ENCODE data around the gene ADAT1. TPM values are rescaled to one million over a fixed set of nuclear protein-coding genes. Genes with fewer than 3 reads are reported as not detected.

ADAT1 gene
- polyA plus RNA-seq, 4 donors, result 42.7 to 60.1 (median 56.5) TPM

DNA sequence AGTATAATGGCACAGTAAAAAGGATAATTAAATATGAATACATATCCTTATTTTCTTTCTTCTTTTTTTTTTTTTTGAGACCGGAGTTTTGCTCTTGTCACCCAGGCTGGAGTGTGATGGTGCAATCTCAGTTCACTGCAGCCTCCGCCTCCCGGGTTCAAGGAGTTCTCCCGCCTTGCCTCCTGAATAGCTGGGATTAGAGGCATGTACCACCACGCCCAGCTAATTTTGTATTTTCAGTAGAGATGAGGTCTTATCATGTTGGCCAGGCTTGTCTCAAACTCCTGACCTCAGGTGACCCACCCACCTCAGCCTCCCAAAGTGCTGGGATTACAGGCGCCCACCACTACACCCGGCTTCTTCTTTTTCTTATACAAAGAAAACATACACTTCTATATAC lies 44.9 kb downstream of the ADAT1 start:
- no peak for DNase-seq (ENCODE audit: low read depth in 4 of 4, low spot score in 2 of 4)

DNA sequence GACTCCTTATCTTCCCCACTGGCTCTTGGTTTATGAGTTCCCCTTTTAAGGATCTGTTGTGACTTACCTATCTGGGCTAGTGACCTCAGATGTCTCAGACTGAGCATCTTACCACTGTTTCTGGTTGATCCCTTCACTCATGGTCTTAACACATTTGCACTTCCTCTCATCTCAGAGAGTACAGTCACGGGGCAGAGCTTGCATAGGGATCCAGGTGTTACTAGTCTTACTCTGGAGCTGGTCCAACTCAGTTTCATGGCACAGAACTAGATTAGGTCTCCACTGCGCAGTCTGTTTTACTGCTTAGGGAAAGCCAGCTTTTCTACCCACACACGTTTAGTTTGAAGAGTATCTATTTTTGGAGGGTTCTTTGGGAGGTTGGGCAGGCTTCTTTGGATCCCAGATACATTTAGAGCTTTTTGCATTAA lies 46.7 kb downstream of the ADAT1 start:
- DNase-seq (ENCODE audit: low read depth in 4 of 4, low spot score in 2 of 4), result no peak

DNA sequence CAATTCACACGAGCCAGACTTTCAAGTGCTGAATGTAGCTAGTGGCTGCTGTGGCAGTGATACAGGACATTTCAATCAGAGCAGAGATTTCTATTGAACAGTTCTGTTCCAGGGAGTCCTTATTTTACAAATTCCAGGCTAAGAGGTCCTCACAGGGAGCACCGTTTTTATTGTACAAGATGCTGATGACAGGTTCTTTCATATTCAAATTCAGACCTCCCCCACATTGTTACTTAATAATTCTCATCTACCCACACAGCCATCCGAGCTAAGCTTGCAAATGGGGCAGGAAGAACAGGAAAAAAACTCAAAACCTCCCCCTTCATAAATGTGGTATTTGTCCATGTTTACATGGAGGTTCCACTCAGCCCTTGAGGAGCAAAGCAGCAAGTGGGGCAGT lies 47.1 kb downstream of the ADAT1 start:
- no peak for DNase-seq (ENCODE audit: low read depth in 4 of 4, low spot score in 2 of 4)

DNA sequence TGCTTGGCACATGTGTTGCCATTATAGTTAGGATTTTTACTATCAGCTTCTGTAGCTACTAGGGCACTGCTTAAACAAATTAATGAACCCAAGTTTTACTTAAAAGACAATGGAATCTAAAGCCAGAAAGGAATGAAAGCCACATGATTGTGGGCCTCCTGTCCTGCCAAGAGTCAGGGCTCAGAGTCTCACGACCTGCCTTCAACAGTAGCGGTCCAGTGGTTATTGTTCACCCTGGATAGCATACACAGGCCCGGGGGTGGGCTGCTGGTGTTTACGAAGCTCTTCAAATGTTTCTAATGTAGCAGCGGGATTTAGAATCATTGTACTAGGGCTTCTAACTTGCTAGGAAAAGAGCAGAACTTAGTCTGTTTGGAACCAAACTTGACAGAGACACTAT lies 49.1 kb downstream of the ADAT1 start:
- no peak for DNase-seq (ENCODE audit: low read depth in 4 of 4, low spot score in 2 of 4)

DNA sequence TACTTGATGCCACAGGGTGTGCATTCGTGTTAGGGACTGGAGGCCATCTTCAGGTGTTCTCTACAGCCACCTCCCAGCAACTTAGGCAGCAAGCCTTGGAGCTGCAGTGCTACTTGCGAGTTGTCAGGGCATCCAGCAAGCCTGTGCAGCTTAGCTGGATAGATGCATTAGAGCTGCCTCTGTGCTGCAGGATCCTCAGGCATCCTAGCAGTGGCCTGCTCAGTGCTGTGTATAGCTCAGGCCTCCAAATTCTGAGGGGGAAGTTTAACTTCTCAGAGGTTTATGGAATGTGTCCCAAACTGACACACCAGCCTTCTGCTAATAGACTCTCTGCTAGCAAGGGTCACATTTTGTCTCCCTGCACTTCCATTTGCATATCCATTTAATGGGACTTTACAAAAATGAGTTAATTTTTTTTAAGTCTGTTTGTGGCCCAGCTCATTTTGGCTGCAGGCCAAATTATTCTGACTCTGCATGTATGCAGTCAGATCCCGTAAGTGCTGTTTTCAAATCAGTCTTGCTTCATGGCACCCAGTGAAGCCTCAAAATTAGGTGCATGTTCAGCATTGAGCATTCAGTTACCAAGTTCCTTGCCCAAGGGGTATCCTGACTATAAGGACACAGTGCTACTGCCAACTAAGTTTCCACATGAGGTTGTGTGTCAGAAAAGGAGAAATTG lies 50.1 kb downstream of the ADAT1 start:
- no peak for DNase-seq (ENCODE audit: low read depth in 4 of 4, low spot score in 2 of 4)

DNA sequence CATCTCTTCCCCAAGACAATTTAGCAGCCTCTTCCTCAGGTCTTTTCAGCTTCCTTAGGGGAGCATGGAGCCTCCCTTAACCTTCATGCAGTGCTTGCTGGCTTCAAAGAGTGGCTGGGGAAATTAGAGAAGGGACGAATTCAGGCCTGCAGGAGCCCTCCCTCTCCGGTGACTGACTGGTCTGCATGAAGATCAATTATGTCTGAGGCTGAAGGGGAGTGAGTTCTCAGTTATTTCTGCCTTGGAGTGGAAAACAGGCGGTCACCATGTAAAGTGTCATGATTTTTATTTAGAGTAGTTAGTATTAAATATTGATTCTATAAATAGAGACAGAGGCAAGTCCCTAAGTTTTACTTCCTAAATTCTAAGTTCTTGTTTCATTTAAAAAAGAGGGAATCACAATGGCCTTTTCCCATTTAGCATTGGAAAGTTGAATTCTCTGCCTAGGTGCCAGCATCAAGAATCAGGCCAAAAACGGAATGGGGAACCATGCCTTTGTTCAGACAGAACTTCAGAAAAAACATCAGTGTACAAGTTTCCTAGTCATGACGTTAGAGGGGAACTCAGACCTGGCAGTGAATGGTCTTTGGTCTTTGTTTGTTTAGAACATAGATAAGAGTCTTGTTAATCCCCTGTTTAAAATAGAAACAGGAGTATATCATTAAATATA lies 52.5 kb downstream of the ADAT1 start:
- DNase-seq (ENCODE audit: low read depth in 4 of 4, low spot score in 2 of 4), result no peak

DNA sequence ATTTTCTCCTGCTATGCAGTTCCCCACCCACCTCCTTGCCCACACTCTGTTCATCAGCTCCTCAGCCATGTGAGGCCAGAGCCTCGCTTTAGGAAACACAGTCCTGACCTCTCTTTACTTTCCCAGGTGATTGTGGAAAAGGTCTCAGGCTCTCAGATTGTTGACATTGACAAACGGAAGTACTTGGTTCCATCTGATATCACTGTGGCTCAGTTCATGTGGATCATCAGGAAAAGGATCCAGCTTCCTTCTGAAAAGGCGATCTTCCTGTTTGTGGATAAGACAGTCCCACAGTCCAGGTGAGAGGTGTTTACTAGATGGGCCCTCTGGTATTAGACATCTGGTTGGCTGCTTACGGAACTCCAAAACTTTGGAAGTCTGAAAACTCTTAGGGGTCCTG lies 55.2 kb downstream of the ADAT1 start:
- DNase-seq (ENCODE audit: low read depth in 4 of 4, low spot score in 2 of 4), result no peak

DNA sequence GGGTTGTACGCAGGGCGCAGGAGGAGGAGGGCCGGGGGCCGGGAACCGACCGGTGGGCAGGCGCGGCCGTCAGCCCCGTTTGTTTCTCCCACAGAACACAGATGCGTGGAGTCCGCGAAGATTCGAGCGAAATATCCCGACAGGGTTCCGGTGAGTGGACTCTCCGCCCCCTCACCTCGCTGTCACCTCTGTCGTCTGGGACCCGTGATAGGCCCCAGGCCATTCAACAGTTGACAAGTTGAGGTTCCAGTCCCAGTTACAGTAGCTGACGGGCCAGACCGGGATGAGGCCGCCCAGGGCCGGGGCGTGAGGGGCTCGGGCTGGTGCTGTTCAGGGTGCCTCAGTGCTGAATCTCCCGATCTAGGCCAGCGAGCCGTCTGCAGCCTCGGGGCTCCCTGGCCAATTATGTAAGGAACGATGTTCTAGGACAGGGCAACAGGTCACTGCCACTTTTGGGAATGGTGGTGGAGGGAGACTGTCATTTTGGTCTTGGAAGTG lies 56.3 kb downstream of the ADAT1 start:
- no peak for DNase-seq (ENCODE audit: low read depth in 4 of 4, low spot score in 2 of 4)

DNA sequence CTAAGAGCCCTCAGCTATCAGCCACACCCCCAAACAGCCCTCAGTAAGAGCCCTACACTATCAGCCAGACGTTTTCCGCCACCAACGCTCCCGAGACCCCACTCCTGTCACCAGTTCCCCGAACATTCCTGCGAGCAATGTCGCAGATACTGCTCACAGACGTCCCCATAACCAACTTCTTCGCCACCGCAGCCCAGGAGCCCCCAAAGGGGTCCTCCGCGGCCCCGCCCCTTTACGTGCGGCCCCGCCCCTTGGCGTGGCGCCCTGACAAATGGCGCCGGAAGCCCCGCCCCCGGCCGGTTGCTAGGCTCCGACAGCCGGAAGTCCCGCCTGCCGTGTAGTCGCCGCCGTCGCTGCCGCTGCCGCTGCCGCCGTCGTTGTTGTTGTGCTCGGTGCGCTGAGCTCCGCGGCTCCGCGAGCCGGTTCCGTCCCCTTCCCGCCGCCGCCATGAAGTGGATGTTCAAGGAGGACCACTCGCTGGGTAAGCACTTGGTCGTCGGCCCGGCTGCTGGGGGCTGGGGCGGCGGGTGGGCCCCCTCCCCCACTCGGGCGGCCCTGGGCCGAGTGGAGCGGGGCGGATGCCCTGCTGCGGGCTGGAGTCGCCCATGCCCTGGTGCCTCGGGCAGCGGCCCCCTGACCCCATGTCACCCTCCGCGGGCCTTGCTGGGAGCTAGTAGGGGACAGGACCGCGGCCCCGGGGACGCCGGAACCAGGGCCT lies 56.9 kb downstream of the ADAT1 start, which contains the start of gene GABARAPL2:
TSS of gene GABARAPL2 (plus strand) at position 340 of the 718 bp plus-strand sequence. CDS start at position 448, 108 bp downstream.
- peak; percentile 72 to 81 (median 76) for DNase-seq (ENCODE audit: low read depth in 4 of 4, low spot score in 2 of 4)

DNA sequence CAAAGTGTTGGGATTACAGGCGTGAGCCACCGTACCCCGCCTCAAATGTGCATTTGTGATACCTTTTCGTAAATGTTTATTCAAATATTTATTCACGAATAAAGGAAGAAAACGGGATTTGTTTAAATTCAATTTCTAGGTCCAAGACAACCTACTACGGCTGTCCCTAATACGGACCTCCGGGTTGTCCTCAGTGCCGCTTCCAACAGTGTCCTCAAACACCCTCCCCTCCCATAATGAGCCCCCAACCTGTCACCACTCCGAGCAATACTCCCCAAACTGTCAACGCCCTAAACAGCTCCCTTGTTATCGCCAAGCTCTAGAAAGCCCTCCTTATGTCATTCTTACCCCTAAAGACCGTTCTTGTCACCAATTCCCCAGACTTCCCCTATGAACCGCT lies 57.4 kb downstream of the ADAT1 start:
- no peak for DNase-seq (ENCODE audit: low read depth in 4 of 4, low spot score in 2 of 4)

DNA sequence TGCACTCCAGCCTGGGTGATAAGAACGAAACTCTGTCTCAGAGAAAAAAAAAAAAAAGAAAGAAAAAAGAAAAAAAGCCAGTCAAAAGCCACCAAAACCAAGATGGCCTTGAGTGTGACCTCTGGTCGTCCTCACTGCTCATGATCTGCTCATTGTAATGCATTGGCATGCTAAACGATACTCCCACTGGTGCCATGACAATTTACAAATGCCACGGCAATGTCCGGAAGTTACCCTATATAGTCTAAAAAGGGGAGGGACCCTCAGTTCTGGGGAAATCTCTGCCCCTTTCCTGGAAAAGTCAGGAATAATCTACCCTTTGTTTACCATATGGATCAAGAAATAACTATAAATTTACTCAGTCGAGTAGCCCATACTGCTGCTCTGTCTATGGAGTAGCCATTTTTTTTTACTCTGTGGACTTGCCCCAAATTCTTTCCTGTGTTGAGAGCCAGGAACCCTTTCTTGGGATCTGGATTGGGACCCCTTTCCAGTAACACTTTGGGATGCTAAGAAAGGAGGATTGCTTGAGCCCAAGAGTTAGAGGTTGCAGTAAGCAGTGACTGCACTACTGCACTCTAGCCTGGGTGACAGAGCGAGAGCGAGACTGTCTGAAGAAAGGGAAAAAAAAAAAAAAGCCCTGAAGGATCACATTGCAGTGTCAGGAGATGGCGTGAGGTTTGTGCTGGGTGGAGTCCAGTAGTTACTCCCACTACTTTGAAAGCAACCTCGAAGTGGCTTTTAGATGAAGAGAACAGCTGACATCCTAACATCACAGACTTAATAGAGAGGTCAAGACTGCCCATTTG lies 63.3 kb downstream of the ADAT1 start:
- no peak for DNase-seq (ENCODE audit: low read depth in 4 of 4, low spot score in 2 of 4)

DNA sequence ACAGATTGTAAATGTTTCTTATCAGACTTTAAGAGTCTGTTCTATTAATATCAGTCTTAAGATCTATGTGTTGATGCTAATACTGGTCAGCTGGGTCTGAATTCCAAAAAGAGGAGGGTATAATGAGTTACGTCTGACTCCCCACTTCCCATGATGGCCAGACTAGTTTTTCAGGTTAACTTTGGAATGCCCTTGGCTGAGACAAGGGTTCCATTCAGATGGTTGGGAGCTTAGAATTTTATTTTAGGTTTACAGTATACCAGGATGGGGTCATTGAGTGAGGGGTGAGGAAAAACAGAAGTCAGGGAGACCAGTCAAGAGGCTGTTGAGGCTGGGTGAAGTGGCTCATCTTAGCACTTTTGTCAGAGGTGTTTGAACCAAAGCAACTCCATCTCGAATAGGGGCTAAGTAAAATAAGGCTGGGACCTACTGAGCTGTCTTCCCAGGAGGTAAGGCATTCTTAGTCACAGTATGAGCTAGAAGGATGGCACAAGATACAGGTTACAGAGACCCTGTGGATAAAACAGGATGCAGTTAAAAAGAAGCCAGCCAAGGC lies 64.2 kb downstream of the ADAT1 start:
- DNase-seq (ENCODE audit: low read depth in 4 of 4, low spot score in 2 of 4), result no peak

DNA sequence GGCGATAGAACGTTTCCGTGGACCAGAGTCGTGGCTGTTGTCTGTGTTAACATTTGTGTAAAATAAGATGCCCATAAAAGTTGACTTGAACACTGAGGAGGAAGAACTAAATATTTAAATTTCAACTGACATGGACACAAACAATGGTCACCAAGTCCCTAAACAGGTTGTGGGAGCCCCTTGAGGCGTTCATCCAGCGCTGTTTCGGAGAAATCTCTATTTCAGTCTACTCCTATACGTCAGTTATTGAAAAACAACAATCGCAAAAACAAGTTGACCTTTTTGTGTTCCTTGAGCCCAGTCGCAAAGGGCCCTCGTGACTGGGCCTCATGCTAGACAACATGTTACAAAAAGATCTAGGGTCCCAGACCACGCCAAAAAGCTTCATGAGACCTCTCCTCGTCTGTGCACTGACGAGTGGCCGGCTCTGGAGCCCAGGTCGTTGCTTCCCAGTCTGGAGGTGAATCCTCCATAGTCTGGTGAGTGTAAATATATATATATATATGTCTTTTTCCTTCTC lies 66.6 kb downstream of the ADAT1 start:
- peak in 1 of 4 donors; percentile 80 for DNase-seq (ENCODE audit: low read depth in 4 of 4, low spot score in 2 of 4)

DNA sequence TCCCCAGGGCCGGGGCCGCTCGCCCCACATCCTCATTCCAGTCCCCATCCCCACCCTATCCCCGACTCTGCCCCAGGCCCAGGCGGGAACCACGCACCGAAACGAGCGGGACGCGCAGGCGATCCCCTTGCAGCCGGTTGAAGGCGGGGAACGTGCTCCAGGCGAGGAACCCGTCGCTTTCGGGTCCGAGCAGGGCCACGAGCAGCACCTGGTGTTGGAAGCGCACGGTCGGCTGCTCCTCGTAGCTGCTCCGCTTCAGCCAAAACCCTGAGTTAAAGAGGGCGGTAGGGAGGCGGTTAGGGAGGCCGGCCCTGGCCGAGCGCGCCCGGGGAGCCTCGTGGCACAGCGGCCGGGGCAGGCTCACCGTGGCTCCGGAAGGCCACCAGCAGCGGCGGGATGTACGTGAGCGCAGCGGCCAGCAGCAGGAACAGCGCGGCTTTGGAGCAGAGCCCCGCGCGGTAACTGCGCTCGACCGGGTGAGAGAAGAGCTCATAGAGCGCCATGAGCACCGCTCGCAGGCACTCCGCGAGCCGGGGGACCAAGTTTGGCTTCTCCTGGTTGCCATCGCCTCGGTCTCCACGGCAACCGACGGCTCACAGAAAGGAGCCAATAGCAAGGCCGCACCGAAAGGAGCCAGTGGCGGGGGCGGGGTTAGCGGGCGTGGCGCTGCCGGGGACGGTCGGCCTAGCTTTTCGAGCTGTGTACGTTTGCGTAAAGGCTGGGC lies 67.2 kb downstream of the ADAT1 start, which contains the start of gene TMEM231:
TSS of gene TMEM231 (minus strand) at position 546 of the 724 bp plus-strand sequence. CDS start at position 503, 43 bp downstream.
- peak; percentile 76 to 92 (median 82) for DNase-seq (ENCODE audit: low read depth in 4 of 4, low spot score in 2 of 4)

DNA sequence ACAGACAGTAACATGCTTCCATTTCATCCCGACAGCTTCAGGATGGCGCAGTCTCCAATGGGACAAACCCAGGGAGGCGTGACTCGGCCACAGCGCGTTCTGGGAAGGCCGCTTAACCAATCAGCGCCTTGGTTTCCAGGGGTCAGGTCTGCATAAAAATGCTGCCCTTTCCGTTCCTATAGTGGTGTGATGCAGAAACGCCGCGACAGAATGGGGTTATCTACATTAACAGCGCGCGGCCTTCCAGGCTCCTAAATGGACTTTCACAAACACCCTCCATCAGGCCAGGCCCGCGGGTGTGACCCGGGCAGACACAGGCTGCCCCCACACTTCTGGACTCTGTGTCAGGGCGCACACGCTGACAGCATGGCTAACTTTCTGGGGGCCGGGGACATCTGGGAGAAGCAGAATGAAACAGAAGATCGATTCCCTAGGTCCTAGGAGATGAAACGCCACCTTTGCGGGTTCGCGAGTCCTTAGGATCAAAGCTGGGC lies 67.8 kb downstream of the ADAT1 start:
- peak; percentile 56 to 86 (median 70) for DNase-seq (ENCODE audit: low read depth in 4 of 4, low spot score in 2 of 4)

DNA sequence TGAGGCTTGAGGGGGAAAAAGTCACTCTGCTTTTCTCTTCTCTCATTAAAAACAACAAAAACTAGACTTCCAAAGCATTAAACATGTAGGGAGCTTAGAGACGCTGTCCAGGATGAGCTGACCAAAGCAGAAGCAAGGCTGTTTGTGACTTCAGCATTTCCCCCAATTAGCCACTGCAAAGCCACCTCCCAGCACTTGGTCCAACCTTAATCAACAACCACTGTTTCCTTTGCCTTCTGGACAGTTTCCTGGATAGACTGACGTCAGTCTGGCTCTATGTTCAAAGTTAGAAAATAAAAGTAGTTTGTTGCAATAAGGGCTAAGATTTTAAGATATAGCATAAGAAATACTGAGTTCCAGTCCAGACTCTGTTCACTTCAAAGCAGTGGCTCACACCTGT lies 70.1 kb downstream of the ADAT1 start:
- DNase-seq (ENCODE audit: low read depth in 4 of 4, low spot score in 2 of 4), result no peak

DNA sequence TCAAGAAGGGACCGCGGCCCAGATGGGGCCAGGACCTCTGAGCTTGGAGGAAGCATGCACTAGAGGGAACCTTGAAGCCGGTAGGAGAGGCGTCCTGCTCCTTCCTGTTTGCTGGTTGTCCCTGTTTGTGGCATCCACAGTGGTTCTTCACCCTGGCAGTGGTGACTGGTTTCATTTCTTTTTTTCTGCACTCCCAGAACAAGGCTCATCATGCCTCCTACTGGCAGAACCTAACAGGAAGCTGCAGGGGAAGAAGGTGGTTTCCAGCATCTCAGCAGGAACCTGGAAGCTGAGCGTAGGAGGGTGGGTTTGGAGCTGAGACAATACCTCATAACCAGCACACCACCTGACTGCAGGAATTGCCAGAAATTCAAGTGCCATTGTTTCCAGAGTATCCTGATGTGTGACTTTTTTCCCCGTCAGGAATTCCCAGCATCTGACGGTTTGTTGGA lies 72.8 kb downstream of the ADAT1 start:
- DNase-seq (ENCODE audit: low read depth in 4 of 4, low spot score in 2 of 4), result no peak
